ENCODE results near the gene MPC1L. TPM values are rescaled to one million over a fixed set of nuclear protein-coding genes. Genes with fewer than 3 reads are reported as not detected.
A peak's percentile ranks its signal among the peaks of the same experiment; 100 is the strongest.

MPC1L gene
- total RNA-seq, 1 experiment from 2014 or later: not detected

DNA sequence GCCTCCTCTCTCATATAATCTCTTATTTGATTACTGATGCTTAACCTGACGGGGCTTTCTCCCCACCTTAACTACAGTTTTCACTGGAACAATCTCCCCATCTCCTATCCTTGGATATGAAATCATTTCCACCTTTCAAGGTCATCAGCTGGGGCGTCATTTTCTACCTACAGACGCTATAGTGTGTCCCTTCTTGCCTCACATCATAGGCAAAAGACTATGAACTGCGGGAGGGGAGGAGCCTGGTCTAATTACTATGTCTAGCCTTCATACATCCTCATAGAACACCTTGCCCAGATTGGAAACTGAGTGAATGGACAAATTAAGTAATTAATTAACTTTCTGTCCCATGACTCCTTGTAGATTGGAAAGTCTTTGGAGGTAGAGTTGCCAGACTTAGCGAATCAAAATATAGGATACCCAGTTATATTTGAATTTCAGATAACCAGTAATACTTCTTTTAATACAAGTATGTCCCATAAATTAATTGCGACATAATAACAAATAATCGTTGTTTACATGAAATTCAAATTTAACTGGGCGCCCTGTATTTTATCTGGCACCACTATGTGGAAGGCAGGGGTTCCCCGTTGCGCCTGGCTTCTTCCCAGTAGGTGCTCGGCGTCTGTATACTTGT lies 43.2 kb upstream of the MPC1L start:
- peak overlapping the region; percentile 88 for H3K4me3 ChIP-seq (ENCODE audit: low read length)
- H3K36me3 ChIP-seq (ENCODE audit: low read depth, low read length): no peaks in the 10 kb centered on the region
- TF ChIP-seq EZH2phosphoT487 (IDR thresholded peaks at IDR 0.05; ENCODE audit: borderline replicate concordance, low read length) (no peak), EZH2 (IDR thresholded peaks at IDR 0.05; ENCODE audit: low read length, unreplicated experiment) (no peak)
- TF ChIP-seq, protein P1, sequence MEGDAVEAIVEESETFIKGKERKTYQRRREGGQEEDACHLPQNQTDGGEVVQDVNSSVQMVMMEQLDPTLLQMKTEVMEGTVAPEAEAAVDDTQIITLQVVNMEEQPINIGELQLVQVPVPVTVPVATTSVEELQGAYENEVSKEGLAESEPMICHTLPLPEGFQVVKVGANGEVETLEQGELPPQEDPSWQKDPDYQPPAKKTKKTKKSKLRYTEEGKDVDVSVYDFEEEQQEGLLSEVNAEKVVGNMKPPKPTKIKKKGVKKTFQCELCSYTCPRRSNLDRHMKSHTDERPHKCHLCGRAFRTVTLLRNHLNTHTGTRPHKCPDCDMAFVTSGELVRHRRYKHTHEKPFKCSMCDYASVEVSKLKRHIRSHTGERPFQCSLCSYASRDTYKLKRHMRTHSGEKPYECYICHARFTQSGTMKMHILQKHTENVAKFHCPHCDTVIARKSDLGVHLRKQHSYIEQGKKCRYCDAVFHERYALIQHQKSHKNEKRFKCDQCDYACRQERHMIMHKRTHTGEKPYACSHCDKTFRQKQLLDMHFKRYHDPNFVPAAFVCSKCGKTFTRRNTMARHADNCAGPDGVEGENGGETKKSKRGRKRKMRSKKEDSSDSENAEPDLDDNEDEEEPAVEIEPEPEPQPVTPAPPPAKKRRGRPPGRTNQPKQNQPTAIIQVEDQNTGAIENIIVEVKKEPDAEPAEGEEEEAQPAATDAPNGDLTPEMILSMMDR (conservative IDR thresholded peaks at IDR 0.05; ENCODE audit: low read depth, low read length): no peak
- no peaks in the 10 kb centered on the region for H3K9me2 ChIP-seq (replicated peaks; ENCODE audit: low read length)
- H3K27me3 ChIP-seq (ENCODE audit: low read length): no peaks in the 10 kb centered on the region
- POLR2A ChIA-PET (ENCODE audit: unreplicated experiment): interaction anchor here (0.5 kb wide), 1 partner anchor 495 kb away, joined by 3 read pairs; no protein-coding TSS in a partner anchor
- H3K27ac ChIP-seq (ENCODE audit: low read length): no peak overlapping the region
- peak overlapping the region; percentile 86 for H3K4me2 ChIP-seq (ENCODE audit: low read length)
- BruUV-seq (replicated peaks): TSS peak; percentile 89
- H3K4me1 ChIP-seq (ENCODE audit: insufficient read depth, low read length): no peaks in the 10 kb centered on the region; the same call in 1 of the 2 replicates
- H4K20me1 ChIP-seq (ENCODE audit: low read length): no peaks in the 10 kb centered on the region
- peak overlapping the region; percentile 95 for H2AFZ ChIP-seq (ENCODE audit: low read length)
- ATAC-seq (peak; percentile 61), DNase-seq (no peak)
- intact Hi-C loops (cut with micrococcal nuclease): no loop called here
- CTCF ChIA-PET: no interaction called here
- no peaks in the 10 kb centered on the region for H3F3A ChIP-seq (ENCODE audit: low read length, unreplicated experiment)
- H3K9me3 ChIP-seq (ENCODE audit: low read length): no peaks in the 10 kb centered on the region
- H3K79me2 ChIP-seq (ENCODE audit: low read length): peaks cover 30% of the 10 kb centered on the region
- peak overlapping the region; percentile 59 for H3K9ac ChIP-seq (ENCODE audit: low read length)

DNA sequence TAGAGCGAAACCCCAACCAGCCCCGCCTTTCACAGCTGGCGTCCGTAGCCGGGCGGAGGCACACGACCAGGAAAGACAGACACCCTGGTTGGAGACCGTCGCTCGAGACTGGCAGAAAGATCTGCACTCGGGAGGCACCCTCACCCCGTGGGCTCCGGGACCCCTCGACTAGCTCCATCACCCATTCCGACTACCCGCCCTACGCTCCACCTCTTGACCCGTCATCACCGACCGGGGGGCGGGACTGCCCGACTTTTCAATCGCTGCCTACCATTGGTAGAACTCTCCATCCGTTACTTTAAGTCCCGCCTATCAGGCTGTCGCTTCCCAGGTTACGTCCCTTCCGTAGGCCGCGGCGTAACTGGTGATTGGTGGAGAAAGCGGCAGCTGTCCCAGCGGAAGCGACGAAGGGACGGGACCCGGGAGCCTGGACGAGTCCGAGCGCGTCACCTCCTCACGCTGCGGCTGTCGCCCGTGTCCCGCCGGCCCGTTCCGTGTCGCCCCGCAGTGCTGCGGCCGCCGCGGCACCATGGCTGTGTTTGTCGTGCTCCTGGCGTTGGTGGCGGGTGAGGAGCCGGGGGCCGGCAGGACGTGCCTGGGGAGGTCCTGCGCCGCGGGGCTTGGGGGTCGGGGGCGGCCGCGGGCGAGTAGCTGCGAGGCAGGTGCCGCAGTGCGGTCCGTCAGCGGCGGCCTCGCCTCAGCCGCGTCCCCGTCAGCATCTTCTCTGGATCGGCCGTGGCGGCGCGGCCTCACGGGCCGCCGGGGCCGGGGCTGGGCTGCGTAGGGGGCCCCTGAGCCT lies 42.5 kb upstream of the MPC1L start, which contains the start of gene ATP6AP2:
ATP6AP2 (plus strand) TSS at position 434 of the 799 bp plus-strand sequence; CDS start at position 530, 96 bp downstream.
- Histone ChIP-seq H3K4me1 (ENCODE audit: insufficient read depth, low read length) (no peaks in the 10 kb centered on the region; the same call in 1 of the 2 replicates), H2AFZ (ENCODE audit: low read length) (peak within 1 kb of the TSS; percentile 95), H3F3A (ENCODE audit: low read length, unreplicated experiment) (no peaks in the 10 kb centered on the region), H3K4me3 (ENCODE audit: low read length) (peak within 1 kb of the TSS; percentile 88), H3K36me3 (ENCODE audit: low read depth, low read length) (no peaks in the 10 kb centered on the region), H3K9me3 (ENCODE audit: low read length) (no peaks in the 10 kb centered on the region), H4K20me1 (ENCODE audit: low read length) (no peaks in the 10 kb centered on the region), H3K27ac (ENCODE audit: low read length) (no peak within 1 kb of the TSS), H3K9ac (ENCODE audit: low read length) (peak within 1 kb of the TSS; percentile 71), H3K79me2 (ENCODE audit: low read length) (peaks cover 30% of the 10 kb centered on the region), H3K9me2 (replicated peaks; ENCODE audit: low read length) (no peaks in the 10 kb centered on the region), H3K27me3 (ENCODE audit: low read length) (no peaks in the 10 kb centered on the region), H3K4me2 (ENCODE audit: low read length) (peak within 1 kb of the TSS; percentile 89)
- ATAC-seq (peak; percentile 98), DNase-seq (peak; percentile 96)
- POLR2A ChIA-PET (ENCODE audit: unreplicated experiment): interaction anchor here (0.5 kb wide), 2 partner anchors 495 to 600 kb away, joined by 3 read pairs; no protein-coding TSS in a partner anchor
- no peak for TF ChIP-seq EZH2phosphoT487 (IDR thresholded peaks at IDR 0.05; ENCODE audit: borderline replicate concordance, low read length)
- TF ChIP-seq, protein P1 (conservative IDR thresholded peaks at IDR 0.05; ENCODE audit: low read depth, low read length): no peak
- TF ChIP-seq EZH2 (IDR thresholded peaks at IDR 0.05; ENCODE audit: low read length, unreplicated experiment): no peak
- intact Hi-C loops (cut with micrococcal nuclease): no loop called here
- no TSS peak for BruUV-seq (replicated peaks)
- CTCF ChIA-PET: no interaction called here
